Upper lobe of right lung (tissue), 1 donor: ENCODE results near the gene ADARB1. TPM values are rescaled to one million over a fixed set of nuclear protein-coding genes. Genes with fewer than 3 reads are reported as not detected.

Experiments
- ATAC-seq: fragments of 200-7000 bp; cut with Tn5 transposase; one replicate; pipeline ENCODE4 v1.9.1; 2020; ENCODE audit warnings: mild to moderate bottlenecking, moderate library complexity
- DNase-seq: peaks from one replicate; pipeline ENCODE4 v3.0.0-alpha.2; 2020
- H3K27ac ChIP-seq: fragments of 200-600 bp; one replicate; pipeline ENCODE4 v1.8.0; 2022
- H3K27me3 ChIP-seq: fragments of 200-600 bp; one replicate; pipeline ENCODE4 v1.8.0; 2022; ENCODE audit warnings: mild to moderate bottlenecking
- H3K36me3 ChIP-seq: fragments of 200-600 bp; one replicate; pipeline ENCODE4 v1.8.0; 2022
- H3K4me1 ChIP-seq: fragments of 200-600 bp; one replicate; pipeline ENCODE4 v1.8.0; 2022
- H3K4me3 ChIP-seq: fragments of 200-600 bp; one replicate; pipeline ENCODE4 v1.8.0; 2022; ENCODE audit warnings: mild to moderate bottlenecking
- H3K9me3 ChIP-seq: fragments of 200-600 bp; one replicate; pipeline ENCODE4 v1.8.0; 2022
- CTCF ChIP-seq: fragments of 200-600 bp; IDR thresholded peaks from one replicate; pipeline ENCODE4 v1.8.0; 2022; ENCODE audit warnings: antibody characterized with exemption
- intact Hi-C: fragments of 100-400 bp; cut with DNase I; formaldehyde crosslinking; loops from one replicate; pipeline ENCODE4 v1.11.0; 2022
- total RNA-seq: library from RNA; stranded (reverse); fragmentation: NEBNext Ultra II Directional; extraction: Animal tissue kit (Norgen Biotek cat#: 25700); gene quantifications from one replicate; pipeline ENCODE4 v1.2.1, GENCODE V29; 2021
- donor health status: DM: no; HTN: yes; CAD: no; lungs with severe emphysema.

The ADARB1 gene
- total RNA-seq, 1 donor from 2014 or later, result 73.6 TPM

- Histone ChIP-seq H3K27ac (no peak overlapping the region), H3K4me1 (peaks cover 55% of the 10 kb centered on the region), H3K36me3 (no peaks in the 10 kb centered on the region), H3K4me3 (no peak overlapping the region), H3K9me3 (no peaks in the 10 kb centered on the region), H3K27me3 (no peaks in the 10 kb centered on the region)
- intact Hi-C loops, result no loop called here
- TF ChIP-seq CTCF, result no peak
- no peak for ATAC-seq
- DNase-seq, result peak; percentile 8
These were observed 39.2 kb downstream of the ADARB1 start for GRCh38 chr21:45113543-45113942.

- Histone ChIP-seq H3K4me3 (no peak overlapping the region), H3K27me3 (no peaks in the 10 kb centered on the region), H3K27ac (no peak overlapping the region), H3K9me3 (no peaks in the 10 kb centered on the region), H3K4me1 (peaks cover 54% of the 10 kb centered on the region), H3K36me3 (no peaks in the 10 kb centered on the region)
- intact Hi-C loops, result no loop called here
- DNase-seq, result peak; percentile 9
- ATAC-seq, result peak; percentile 55
- no peak for TF ChIP-seq CTCF
These were observed 39.7 kb downstream of the ADARB1 start for GRCh38 chr21:45114072-45114471.

GRCh38 chr21:45114475-45114874 is 40.1 kb downstream of the ADARB1 start:
- TF ChIP-seq CTCF, result no peak

GRCh38 chr21:45115141-45115540 is 40.8 kb downstream of the ADARB1 start:
- Histone ChIP-seq H3K4me1 (peaks cover 44% of the 10 kb centered on the region), H3K9me3 (no peaks in the 10 kb centered on the region), H3K27me3 (no peaks in the 10 kb centered on the region), H3K36me3 (no peaks in the 10 kb centered on the region), H3K27ac (no peak overlapping the region), H3K4me3 (no peak overlapping the region)
- TF ChIP-seq CTCF, result no peak
- DNase-seq (peak; percentile 29), ATAC-seq (no peak)
- intact Hi-C loops, result no loop called here

More at GRCh38 chr21:45114475-45114874, 40.1 kb downstream of the ADARB1 start:
- Histone ChIP-seq H3K27ac (no peak overlapping the region), H3K4me1 (peaks cover 50% of the 10 kb centered on the region), H3K4me3 (no peak overlapping the region), H3K27me3 (no peaks in the 10 kb centered on the region), H3K9me3 (no peaks in the 10 kb centered on the region), H3K36me3 (no peaks in the 10 kb centered on the region)
- ATAC-seq (no peak), DNase-seq (no peak)
- intact Hi-C loops, result no loop called here

GRCh38 chr21:45116066-45116465 is 41.7 kb downstream of the ADARB1 start:
- Histone ChIP-seq H3K36me3 (no peaks in the 10 kb centered on the region), H3K27me3 (no peaks in the 10 kb centered on the region), H3K27ac (no peak overlapping the region), H3K4me1 (peaks cover 35% of the 10 kb centered on the region), H3K9me3 (no peaks in the 10 kb centered on the region), H3K4me3 (no peak overlapping the region)
- DNase-seq (peak; percentile 45), ATAC-seq (no peak)
- TF ChIP-seq CTCF, result no peak
- intact Hi-C loops, result no loop called here

GRCh38 chr21:45117314-45117713 is 42.9 kb downstream of the ADARB1 start:
- no peak overlapping the region for H3K27ac ChIP-seq
- no peaks in the 10 kb centered on the region for H3K9me3 ChIP-seq
- no peak overlapping the region for H3K4me3 ChIP-seq
- intact Hi-C loops, result no loop called here
- no peak for TF ChIP-seq CTCF
- DNase-seq (no peak), ATAC-seq (no peak)
- no peaks in the 10 kb centered on the region for H3K27me3 ChIP-seq
- no peaks in the 10 kb centered on the region for H3K36me3 ChIP-seq
- peaks cover 23% of the 10 kb centered on the region for H3K4me1 ChIP-seq
